Mesendoderm (in vitro differentiated cells): Measurements from ENCODE around the gene PI4K2A.
"Not testable (repeated sequence)": the region's sequence is repeated elsewhere in the genome, so short reads cannot be mapped to it uniquely, and the experiment has no call there.

Source experiments
- DNase-seq: peaks from one replicate; pipeline ENCODE4 v3.0.0; 2013
- H2AK5ac ChIP-seq: 2 replicates; pipeline ENCODE4 v1.6.1; 2013; ENCODE audit warnings: low read length, inconsistent platforms
- H2BK120ac ChIP-seq: 2 replicates; pipeline ENCODE4 v1.6.1; 2013; ENCODE audit warnings: low read depth, mild to moderate bottlenecking, low read length, moderate library complexity, mixed read lengths
- H2BK15ac ChIP-seq: replicated peaks from 2 replicates; pipeline ENCODE4 v1.6.1; 2013; ENCODE audit warnings: low read depth, mild to moderate bottlenecking, moderate library complexity
- H2BK5ac ChIP-seq: 2 replicates; pipeline ENCODE4 v1.6.1; 2013; ENCODE audit warnings: low read length, inconsistent platforms
- H3K18ac ChIP-seq: 2 replicates; pipeline ENCODE4 v1.6.1; 2013; ENCODE audit warnings: mild to moderate bottlenecking, low read length, mixed read lengths
- H3K23ac ChIP-seq: one replicate; pipeline ENCODE4 v1.6.1; 2013; ENCODE audit warnings: low read length
- H3K27ac ChIP-seq: 2 replicates; pipeline ENCODE4 v1.5.1; 2013; ENCODE audit warnings: low read depth, mild to moderate bottlenecking, inconsistent platforms, low read length, moderate library complexity
- H3K27me3 ChIP-seq: 2 replicates; pipeline ENCODE4 v1.6.1; 2013; ENCODE audit warnings: low read length, control low read depth, mild to moderate bottlenecking, inconsistent platforms; ENCODE audit not compliant: insufficient read depth, poor library complexity
- H3K36me3 ChIP-seq: 2 replicates; pipeline ENCODE4 v1.6.1; 2013; ENCODE audit warnings: low read length, inconsistent platforms; ENCODE audit not compliant: control insufficient read depth, insufficient read depth
- H3K4ac ChIP-seq: one replicate; pipeline ENCODE4 v1.6.1; 2013; ENCODE audit warnings: low read depth, mild to moderate bottlenecking, low read length, moderate library complexity
- H3K4me1 ChIP-seq: 2 replicates; pipeline ENCODE4 v1.6.1; 2013; ENCODE audit warnings: low read depth, low read length, inconsistent platforms; ENCODE audit not compliant: control insufficient read depth
- H3K4me2 ChIP-seq: 2 replicates; pipeline ENCODE4 v1.6.1; 2013; ENCODE audit warnings: low read length
- H3K4me3 ChIP-seq: 2 replicates; pipeline ENCODE4 v1.5.1; 2013; ENCODE audit warnings: mild to moderate bottlenecking, low read length
- H3K56ac ChIP-seq: one replicate; pipeline ENCODE4 v1.6.1; 2013; ENCODE audit warnings: low read length
- H3K79me1 ChIP-seq: 2 replicates; pipeline ENCODE4 v1.6.1; 2013; ENCODE audit warnings: low read length, inconsistent platforms
- H3K79me2 ChIP-seq: 2 replicates; pipeline ENCODE4 v1.6.1; 2013; ENCODE audit warnings: mild to moderate bottlenecking, low read length; ENCODE audit not compliant: control insufficient read depth, insufficient read depth
- H3K9ac ChIP-seq: 2 replicates; pipeline ENCODE4 v1.6.1; 2013; ENCODE audit warnings: low read length, inconsistent platforms
- H4K5ac ChIP-seq: one replicate; pipeline ENCODE4 v1.6.1; 2013; ENCODE audit warnings: low read length
- H4K8ac ChIP-seq: one replicate; pipeline ENCODE4 v1.6.1; 2013; ENCODE audit warnings: low read depth, mild to moderate bottlenecking, control low read depth, low read length, moderate library complexity
- WGBS: extraction: QIAGEN DNeasy Blood & Tissue Kit; methylation state at CpG from one replicate; pipeline ENCODE4 v1.1.7; 2013; ENCODE audit warnings: low lambda C conversion rate, missing lambda C conversion rate; ENCODE audit not compliant: insufficient coverage; ENCODE audit errors: extremely low coverage; 5-methylcytosine and 5-hydroxymethylcytosine counted together

PI4K2A gene

DNA sequence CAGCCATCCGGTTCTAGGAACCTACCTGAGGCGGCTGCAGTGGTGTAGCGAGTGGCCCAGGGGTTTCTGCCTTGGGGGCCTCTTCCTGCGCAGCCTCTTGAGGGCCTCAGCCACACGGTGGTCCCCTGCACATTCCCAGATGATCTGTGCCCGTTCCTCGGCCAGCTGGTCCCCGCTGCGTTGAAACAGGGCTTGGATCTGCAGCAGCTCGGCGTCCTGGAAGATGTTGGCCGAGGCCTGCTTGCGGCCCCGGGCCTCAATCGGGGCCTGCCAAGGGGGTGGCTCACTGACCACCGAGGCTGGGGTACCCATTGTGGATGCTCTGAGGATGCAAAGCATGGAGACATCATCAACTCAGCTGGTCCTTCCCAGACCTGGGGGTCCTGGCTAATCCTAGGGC is 39.1 kb downstream of the PI4K2A start:
- Histone ChIP-seq H3K9ac (no peak overlapping the region), H2AK5ac (no peak overlapping the region), H3K4ac (no peak overlapping the region), H3K36me3 (peaks cover 6% of the 10 kb centered on the region), H3K23ac (no peak overlapping the region), H3K27ac (no peak overlapping the region), H2BK15ac (no peak overlapping the region), H2BK5ac (no peak overlapping the region), H4K8ac (no peak overlapping the region), H3K79me2 (no peaks in the 10 kb centered on the region), H3K4me2 (no peak overlapping the region), H4K5ac (no peak overlapping the region), H3K18ac (no peak overlapping the region), H3K27me3 (no peaks in the 10 kb centered on the region), H3K4me3 (no peak overlapping the region), H2BK120ac (no peak overlapping the region), H3K4me1 (no peaks in the 10 kb centered on the region), H3K79me1 (no peaks in the 10 kb centered on the region), H3K56ac (no peak overlapping the region)
- WGBS, result no CpG with 5 or more reads among the region's 16 CpGs
- DNase-seq, result no peak

DNA sequence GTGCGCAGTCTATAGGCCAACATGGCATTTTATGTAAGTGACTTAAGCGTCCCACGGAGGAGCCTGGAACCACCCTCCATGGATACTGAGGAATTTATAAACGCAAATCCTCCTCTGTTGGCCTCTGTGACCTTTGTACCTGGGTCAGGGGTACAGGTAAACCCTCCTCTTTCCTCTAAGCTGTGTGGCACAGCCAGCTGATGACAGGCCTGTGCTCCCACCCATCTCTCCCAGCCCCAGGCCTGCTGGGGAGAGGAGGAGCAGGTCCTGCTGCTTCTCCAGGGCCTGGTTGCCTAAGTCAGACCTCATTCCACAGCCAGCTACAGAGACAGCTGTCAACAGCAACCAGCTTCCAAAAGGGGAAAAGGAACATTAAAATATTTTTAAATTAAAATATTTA is 41.6 kb downstream of the PI4K2A start:
- Histone ChIP-seq H3K9ac (no peak overlapping the region), H3K27ac (no peak overlapping the region)

DNA sequence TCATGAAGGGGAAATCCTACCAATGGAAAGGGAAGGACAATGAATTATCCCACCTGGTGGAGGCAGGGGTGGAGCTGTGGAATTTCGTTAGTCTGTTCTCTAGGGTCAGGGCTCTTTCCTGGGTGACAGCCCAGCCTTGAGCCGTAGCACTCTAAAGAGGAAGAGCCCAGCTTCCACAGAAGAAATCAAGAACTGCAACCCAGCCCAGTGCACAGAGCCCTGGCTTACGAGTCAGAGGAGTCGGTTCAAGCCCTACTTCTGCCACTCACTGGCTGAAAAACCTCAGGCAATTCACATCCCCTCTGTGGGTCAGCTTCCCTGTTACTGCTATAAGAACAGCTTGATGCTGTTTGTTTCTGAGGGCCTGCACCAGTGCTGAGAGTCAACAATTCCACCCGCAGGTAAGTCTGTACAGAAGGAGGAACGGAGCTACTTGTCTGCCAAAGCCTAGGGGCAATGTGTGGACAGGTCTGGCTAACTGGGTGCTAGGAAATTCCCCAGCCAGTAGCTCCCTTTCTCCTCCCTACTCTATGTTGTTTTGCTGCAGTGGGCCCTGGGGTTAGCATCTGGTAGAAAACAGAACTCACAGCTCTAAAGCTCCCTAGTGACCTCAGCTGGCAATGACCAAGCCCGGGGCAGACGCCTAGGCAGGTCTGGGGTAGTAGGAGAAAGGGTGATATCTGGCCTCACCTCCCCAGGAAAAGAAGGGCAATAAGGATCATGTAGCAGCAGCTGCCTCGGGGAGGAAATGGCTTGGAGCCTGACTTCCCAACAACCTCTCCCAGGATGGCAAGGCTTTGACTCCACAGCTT is 43.3 kb downstream of the PI4K2A start:
- Histone ChIP-seq H3K27ac (peak overlapping the region; percentile 26), H3K4me2 (no peak overlapping the region), H3K4ac (no peak overlapping the region), H3K56ac (peak overlapping the region; percentile 30), H3K4me3 (no peak overlapping the region), H3K79me2 (no peaks in the 10 kb centered on the region), H3K18ac (no peak overlapping the region), H3K79me1 (no peaks in the 10 kb centered on the region), H3K4me1 (peaks cover 3% of the 10 kb centered on the region), H2BK120ac (no peak overlapping the region), H4K8ac (no peak overlapping the region), H2BK15ac (no peak overlapping the region), H3K27me3 (no peaks in the 10 kb centered on the region), H3K9ac (peak overlapping the region; percentile 27), H4K5ac (no peak overlapping the region), H3K36me3 (no peaks in the 10 kb centered on the region), H2BK5ac (no peak overlapping the region), H3K23ac (no peak overlapping the region), H2AK5ac (no peak overlapping the region)
- WGBS, result no CpG with 5 or more reads among the region's 9 CpGs
- DNase-seq, result peak; percentile 65

More for the DNA sequence above, 41.6 kb downstream of the PI4K2A start:
- Histone ChIP-seq H3K4me3 (no peak overlapping the region), H4K8ac (no peak overlapping the region), H4K5ac (no peak overlapping the region), H3K18ac (no peak overlapping the region), H3K4me1 (no peaks in the 10 kb centered on the region), H3K79me1 (no peaks in the 10 kb centered on the region), H2BK5ac (no peak overlapping the region), H2AK5ac (no peak overlapping the region), H2BK120ac (no peak overlapping the region), H3K4me2 (no peak overlapping the region), H3K23ac (no peak overlapping the region), H3K36me3 (peaks cover 2% of the 10 kb centered on the region), H2BK15ac (no peak overlapping the region), H3K56ac (no peak overlapping the region), H3K4ac (no peak overlapping the region), H3K27me3 (no peaks in the 10 kb centered on the region), H3K79me2 (no peaks in the 10 kb centered on the region)
- DNase-seq, result no peak
- no CpG with 5 or more reads among the region's 4 CpGs for WGBS

DNA sequence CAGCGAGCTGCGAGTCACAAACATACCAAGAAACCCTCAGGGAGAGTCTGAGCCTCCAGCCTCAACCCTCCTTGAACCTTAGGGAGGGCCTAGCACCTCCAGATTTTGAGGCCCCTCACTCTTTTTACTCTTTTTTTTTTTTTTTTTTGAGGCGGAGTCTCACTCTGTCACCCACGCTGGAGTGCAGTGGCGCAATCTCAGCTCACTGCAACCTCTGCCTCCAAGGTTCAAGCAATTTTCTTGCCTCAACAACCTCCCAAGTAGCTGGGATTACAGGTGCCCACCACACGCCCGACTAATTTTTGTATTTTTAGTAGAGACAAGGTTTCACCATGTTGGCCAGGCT is 43.9 kb downstream of the PI4K2A start:
- not testable (repeated sequence) for H3K36me3 ChIP-seq, H4K5ac ChIP-seq, H3K4ac ChIP-seq, H2BK15ac ChIP-seq, H3K27me3 ChIP-seq, H3K79me2 ChIP-seq, H4K8ac ChIP-seq, H3K23ac ChIP-seq, H3K4me3 ChIP-seq, H3K18ac ChIP-seq, H3K4me2 ChIP-seq, H2BK120ac ChIP-seq, H2AK5ac ChIP-seq, H3K9ac ChIP-seq, DNase-seq, H3K27ac ChIP-seq, H3K4me1 ChIP-seq, H3K79me1 ChIP-seq, H2BK5ac ChIP-seq
- WGBS, result no CpG with 5 or more reads among the region's 7 CpGs
- H3K56ac ChIP-seq, result peak overlapping the region; percentile 30

- no peak overlapping the region for H4K8ac ChIP-seq
- no peak for DNase-seq
- no peak overlapping the region for H3K4ac ChIP-seq
- peaks cover 3% of the 10 kb centered on the region for H3K4me1 ChIP-seq
- WGBS, result no CpG with 5 or more reads among the region's 5 CpGs
- H4K5ac ChIP-seq, result no peak overlapping the region
- H3K23ac ChIP-seq, result no peak overlapping the region
- H2BK120ac ChIP-seq, result no peak overlapping the region
- H2BK15ac ChIP-seq, result no peak overlapping the region
- H3K36me3 ChIP-seq, result no peaks in the 10 kb centered on the region
- no peak overlapping the region for H3K56ac ChIP-seq
- H3K27ac ChIP-seq, result no peak overlapping the region
- no peak overlapping the region for H3K9ac ChIP-seq
- H2BK5ac ChIP-seq, result no peak overlapping the region
- H3K79me2 ChIP-seq, result no peaks in the 10 kb centered on the region
- no peak overlapping the region for H2AK5ac ChIP-seq
- no peak overlapping the region for H3K4me2 ChIP-seq
- no peak overlapping the region for H3K4me3 ChIP-seq
- H3K18ac ChIP-seq, result no peak overlapping the region
- no peaks in the 10 kb centered on the region for H3K27me3 ChIP-seq
- no peaks in the 10 kb centered on the region for H3K79me1 ChIP-seq
Measured at GRCh38 chr10:97684866-97685394, 44.5 kb downstream of the PI4K2A start.
